Tibial nerve (tissue), 3 donors: ENCODE results near the gene ADAMTSL1.

Experiments
- POLR2A ChIP-seq, 2 donors: fragments of 450-650 bp; IDR thresholded peaks; one replicate each; pipeline ENCODE4 v1.6.1; 2017; ENCODE audit warnings: antibody characterized with exemption in 2 of 2, mild to moderate bottlenecking in 2 of 2, moderate library complexity in 2 of 2
- TF ChIP-seq, protein P1 (sequence below), 5 experiments: fragments of 200-600 bp in 3 of 5; fragments of 450-650 bp in 2 of 5; sonication (generic) in 3 of 5; IDR thresholded peaks; one replicate each; pipeline ENCODE4 v1.5.1; 2016 to 2019; ENCODE audit warnings: antibody characterized with exemption in 5 of 5, mild to moderate bottlenecking in 3 of 5, moderate library complexity in 2 of 5

DNA sequence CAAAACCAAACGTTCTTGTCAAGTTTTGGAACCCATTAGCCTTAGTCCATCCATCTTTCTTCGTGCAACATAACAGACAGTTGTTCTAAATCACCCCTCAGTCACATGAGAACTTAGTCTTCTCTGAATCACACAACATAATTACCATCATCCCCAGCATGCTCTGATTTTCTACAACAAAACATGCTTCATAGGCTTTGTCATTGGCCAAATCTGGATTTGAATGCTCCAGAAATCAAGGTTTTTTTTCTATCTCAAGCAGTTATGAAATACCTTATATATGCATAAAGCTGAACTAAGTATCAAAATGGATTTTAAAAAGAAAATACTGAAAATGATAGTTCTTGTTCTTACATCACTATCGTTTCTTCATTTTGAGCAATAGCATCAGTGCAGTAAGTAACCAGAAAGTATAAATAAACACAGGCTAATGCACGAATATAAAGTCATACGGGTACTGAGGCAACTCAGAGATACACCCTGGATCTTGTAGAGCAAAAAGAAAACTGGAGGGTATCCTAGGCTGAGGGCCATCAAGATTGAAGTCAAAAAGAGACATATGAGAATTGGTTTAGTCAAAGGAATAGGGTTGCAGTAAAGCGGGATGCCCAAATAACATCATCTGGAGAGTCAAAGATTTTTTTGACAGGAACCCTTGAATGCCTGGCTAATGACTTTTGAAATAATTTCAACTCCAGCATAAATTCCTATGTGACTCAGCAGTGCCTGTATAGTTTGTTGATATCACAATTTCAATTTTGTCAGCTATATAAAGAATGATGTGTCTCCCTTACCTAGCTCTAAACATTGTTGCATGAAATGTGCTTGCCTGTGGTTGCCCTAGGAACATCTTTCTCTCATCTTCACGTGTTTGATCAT, 164.7 kb downstream of the ADAMTSL1 start:
- TF ChIP-seq, protein P1, sequence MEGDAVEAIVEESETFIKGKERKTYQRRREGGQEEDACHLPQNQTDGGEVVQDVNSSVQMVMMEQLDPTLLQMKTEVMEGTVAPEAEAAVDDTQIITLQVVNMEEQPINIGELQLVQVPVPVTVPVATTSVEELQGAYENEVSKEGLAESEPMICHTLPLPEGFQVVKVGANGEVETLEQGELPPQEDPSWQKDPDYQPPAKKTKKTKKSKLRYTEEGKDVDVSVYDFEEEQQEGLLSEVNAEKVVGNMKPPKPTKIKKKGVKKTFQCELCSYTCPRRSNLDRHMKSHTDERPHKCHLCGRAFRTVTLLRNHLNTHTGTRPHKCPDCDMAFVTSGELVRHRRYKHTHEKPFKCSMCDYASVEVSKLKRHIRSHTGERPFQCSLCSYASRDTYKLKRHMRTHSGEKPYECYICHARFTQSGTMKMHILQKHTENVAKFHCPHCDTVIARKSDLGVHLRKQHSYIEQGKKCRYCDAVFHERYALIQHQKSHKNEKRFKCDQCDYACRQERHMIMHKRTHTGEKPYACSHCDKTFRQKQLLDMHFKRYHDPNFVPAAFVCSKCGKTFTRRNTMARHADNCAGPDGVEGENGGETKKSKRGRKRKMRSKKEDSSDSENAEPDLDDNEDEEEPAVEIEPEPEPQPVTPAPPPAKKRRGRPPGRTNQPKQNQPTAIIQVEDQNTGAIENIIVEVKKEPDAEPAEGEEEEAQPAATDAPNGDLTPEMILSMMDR (IDR thresholded peaks at IDR 0.05), result no peak
- TF ChIP-seq POLR2A (IDR thresholded peaks at IDR 0.05), result no peak
